GM12878 (cell line): Measurements from ENCODE around the gene TOM1L2. TPM values are rescaled to one million over a fixed set of nuclear protein-coding genes. Genes with fewer than 3 reads are reported as not detected.

Source experiments
- ATAC-seq: fragments of 200-7000 bp; cut with Tn5 transposase; 3 replicates; pipeline ENCODE4 v1.9.1; 2020; ENCODE audit warnings: mild to moderate bottlenecking, moderate library complexity
- BruUV-seq: library from RNA; stranded (reverse); fragments of 400-500 nt; replicated peaks from 2 replicates; lab custom pipeline; 2021; lab: Mats Ljungman, UMichigan
- CTCF ChIA-PET: fragments of 300-600 bp; sonication (Branson Sonifier 250); formaldehyde crosslinking; extraction: SDS; loops from one replicate; lab custom pipeline; 2021; ENCODE audit warnings: inconsistent platforms; lab: Yijun Ruan, JAX
- POLR2A ChIA-PET: fragments of 350-600 bp; formaldehyde crosslinking; extraction: SDS; loops from one replicate; lab custom pipeline; 2021; ENCODE audit warnings: inconsistent platforms; lab: Charles Lee
- RAD21 ChIA-PET: fragments of 300-600 bp; sonication (Branson Sonifier 250); formaldehyde crosslinking; loops from one replicate; lab custom pipeline; 2023; ENCODE audit warnings: antibody characterized with exemption; ENCODE audit not compliant: unreplicated experiment; lab: Charles Lee
- SMC1A ChIA-PET: fragments of 300-600 bp; sonication (Branson Sonifier 250); formaldehyde crosslinking; loops from one replicate; lab custom pipeline; 2023; ENCODE audit not compliant: unreplicated experiment, uncharacterized antibody; lab: Charles Lee
- DNase-seq: peaks from one replicate; pipeline ENCODE4 v3.0.0-alpha.2; 2011; ENCODE audit warnings: low read depth, low spot score
- FAIRE-seq: peaks from 3 replicates; lab custom pipeline; 2011; peaks lifted over from hg19 to GRCh38; lab: Jason Lieb, UNC
- H2AFZ ChIP-seq: 2 replicates; pipeline ENCODE4 v1.6.0; 2011; ENCODE audit warnings: low read depth, low read length, control low read depth; ENCODE audit not compliant: control insufficient read depth
- H3K27ac ChIP-seq: 2 replicates; pipeline ENCODE4 v1.5.1; 2011; ENCODE audit warnings: control low read depth; ENCODE audit not compliant: control insufficient read depth, insufficient read depth
- H3K27me3 ChIP-seq, 2 experiments: replicated peaks in 1 of 2; 2 replicates each; pipeline versions ENCODE4 v1.6.0 to v1.6.1; 2011; ENCODE audit warnings: low read length in 1 of 2; ENCODE audit not compliant: control insufficient read depth in 2 of 2, insufficient read depth in 2 of 2
- H3K36me3 ChIP-seq, 2 experiments: 2 replicates each; pipeline ENCODE4 v1.5.1; 2011; ENCODE audit warnings: low read length in 1 of 2; ENCODE audit not compliant: control insufficient read depth in 2 of 2, insufficient read depth in 2 of 2
- H3K4me1 ChIP-seq: 2 replicates; pipeline ENCODE4 v1.6.1; 2011; ENCODE audit warnings: mild to moderate bottlenecking, low read length, moderate library complexity, mixed read lengths; ENCODE audit not compliant: control insufficient read depth, insufficient read depth
- H3K4me2 ChIP-seq: 2 replicates; pipeline ENCODE4 v1.6.0; 2011; ENCODE audit warnings: control low read depth; ENCODE audit not compliant: control insufficient read depth, insufficient read depth
- H3K4me3 ChIP-seq: fragments of 200-600 bp; sonication (generic); 2 replicates; pipeline ENCODE4 v1.5.1; 2016
- H3K79me2 ChIP-seq: 2 replicates; pipeline ENCODE4 v1.6.0; 2011; ENCODE audit warnings: low read length; ENCODE audit not compliant: control insufficient read depth, insufficient read depth
- H3K9ac ChIP-seq: 2 replicates; pipeline ENCODE4 v1.8.0; 2011; ENCODE audit warnings: low read length, control low read depth, mixed read lengths; ENCODE audit not compliant: control insufficient read depth, insufficient read depth
- H3K9me3 ChIP-seq: replicated peaks from 3 replicates; pipeline ENCODE4 v1.5.1; 2011; ENCODE audit warnings: mild to moderate bottlenecking, low read length; ENCODE audit not compliant: control insufficient read depth, insufficient read depth
- H4K20me1 ChIP-seq: 2 replicates; pipeline ENCODE4 v1.6.0; 2011; ENCODE audit not compliant: control insufficient read depth, insufficient read depth
- BMI1 ChIP-seq: fragments of 450-650 bp; IDR thresholded peaks from 2 replicates; pipeline ENCODE4 v1.6.1; 2016; ENCODE audit warnings: mild to moderate bottlenecking, moderate library complexity, borderline replicate concordance
- CBX3 ChIP-seq: fragments of 200-600 bp; sonication (generic); IDR thresholded peaks from 2 replicates; pipeline ENCODE4 v1.6.1; 2016; ENCODE audit warnings: low read depth, borderline replicate concordance
- CEBPB ChIP-seq, 2 experiments: fragments of 150-350 bp in 1 of 2; IDR thresholded peaks; 2 replicates each; pipeline ENCODE4 v1.6.1; 2012 to 2014; ENCODE audit warnings: low read depth in 2 of 2, low read length in 2 of 2, borderline replicate concordance in 1 of 2, inconsistent platforms in 1 of 2
- EED ChIP-seq: sonication (generic); IDR thresholded peaks from 2 replicates; pipeline ENCODE4 v1.6.1; 2016; ENCODE audit warnings: antibody characterized with exemption, low read depth
- IKZF1 ChIP-seq: fragments of 450-650 bp; conservative IDR thresholded peaks from 2 replicates; pipeline ENCODE4 v1.6.1; 2017; ENCODE audit warnings: antibody characterized with exemption, mild to moderate bottlenecking
- NFYA ChIP-seq: IDR thresholded peaks from 2 replicates; pipeline ENCODE4 v1.6.1; 2011; ENCODE audit warnings: low read depth, mild to moderate bottlenecking, low read length, improper control_type of control experiment, borderline replicate concordance
- NKRF ChIP-seq: fragments of 450-650 bp; conservative IDR thresholded peaks from 2 replicates; pipeline ENCODE4 v1.6.1; 2017; ENCODE audit warnings: mild to moderate bottlenecking, moderate library complexity
- NR2C2 ChIP-seq: IDR thresholded peaks from 2 replicates; pipeline ENCODE4 v1.6.1; 2011; ENCODE audit warnings: borderline replicate concordance, low read depth; ENCODE audit not compliant: control insufficient read depth, insufficient read length
- NR2F1 ChIP-seq: fragments of 450-650 bp; conservative IDR thresholded peaks from 2 replicates; pipeline ENCODE4 v1.6.1; 2017; ENCODE audit warnings: mild to moderate bottlenecking
- NRF1 ChIP-seq: conservative IDR thresholded peaks from 2 replicates; pipeline ENCODE4 v1.6.1; 2011; ENCODE audit warnings: mild to moderate bottlenecking, low read depth, low read length, improper control_type of control experiment
- RFX5 ChIP-seq: IDR thresholded peaks from 2 replicates; pipeline ENCODE4 v1.6.1; 2011; ENCODE audit warnings: low read depth, low read length, improper control_type of control experiment
- YBX1 ChIP-seq: fragments of 450-650 bp; IDR thresholded peaks from 2 replicates; pipeline ENCODE4 v1.6.1; 2016; ENCODE audit warnings: antibody characterized with exemption
- YY1 ChIP-seq: IDR thresholded peaks from 2 replicates; pipeline ENCODE4 v1.6.1; 2011; ENCODE audit warnings: low read depth, mild to moderate bottlenecking, low read length
- ZNF217 ChIP-seq: fragments of 450-650 bp; IDR thresholded peaks from 2 replicates; pipeline ENCODE4 v1.6.1; 2017; ENCODE audit warnings: antibody characterized with exemption, mild to moderate bottlenecking
- WGBS: methylation state at CpG from one replicate; pipeline ENCODE4 v1.1.6; 2016; ENCODE audit warnings: low lambda C conversion rate; ENCODE audit not compliant: insufficient replicate concordance, insufficient coverage; ENCODE audit errors: missing lambda C conversion rate; 5-methylcytosine and 5-hydroxymethylcytosine counted together
- in situ Hi-C: fragments of 300-500 bp; cut with MboI; formaldehyde crosslinking; loops from 9 replicates; pipeline ENCODE4 v1.14.3; 2018; ENCODE audit warnings: mixed read lengths
- intact Hi-C: fragments of 100-400 bp; cut with micrococcal nuclease; formaldehyde crosslinking; loops from one replicate; pipeline ENCODE4 v1.14.2; 2022; ENCODE audit not compliant: unreplicated experiment
- polyA plus RNA-seq, 11 experiments: library from polyadenylated mRNA; depleted of rRNA in 4 of 11; unstranded in 6 of 11; stranded (reverse) in 5 of 11; fragments of >200 nt; fragmentation: Nextera tagmentation in 4 of 11; fragmentation: Illumina TruSeq in 1 of 11; extraction: Ambion mirVana in 4 of 11; extraction: Trizol in 1 of 11; gene quantifications; 1 replicate in 1 of 11; 2 replicates in 10 of 11; pipeline versions ENCODE4 v1.2.1 to v1.2.3, GENCODE V29; 2011 to 2016; ENCODE audit warnings: inconsistent platforms in 2 of 11, missing spikeins in 2 of 11, low read depth in 1 of 11
- total RNA-seq, 4 experiments: library from RNA; depleted of rRNA in 3 of 4; stranded (reverse); fragments of >200 nt in 3 of 4; fragmentation: Illumina TruSeq in 1 of 4; extraction: Trizol in 1 of 4; gene quantifications; 2 replicates each; pipeline versions ENCODE4 v1.2.1 to v1.2.3, GENCODE V29; 2013 to 2021
- TF ChIP-seq, protein P1 (sequence below): fragments of 450-650 bp; IDR thresholded peaks from 2 replicates; pipeline ENCODE4 v1.6.1; 2014; ENCODE audit warnings: mild to moderate bottlenecking

The TOM1L2 gene
- total and polyA plus RNA-seq, 10 of the 15 experiments (the other 5 are each of a cell fraction or from before 2014, with no cell fraction given): 0.19 to 19.2 (median 8.1) TPM

DNA sequence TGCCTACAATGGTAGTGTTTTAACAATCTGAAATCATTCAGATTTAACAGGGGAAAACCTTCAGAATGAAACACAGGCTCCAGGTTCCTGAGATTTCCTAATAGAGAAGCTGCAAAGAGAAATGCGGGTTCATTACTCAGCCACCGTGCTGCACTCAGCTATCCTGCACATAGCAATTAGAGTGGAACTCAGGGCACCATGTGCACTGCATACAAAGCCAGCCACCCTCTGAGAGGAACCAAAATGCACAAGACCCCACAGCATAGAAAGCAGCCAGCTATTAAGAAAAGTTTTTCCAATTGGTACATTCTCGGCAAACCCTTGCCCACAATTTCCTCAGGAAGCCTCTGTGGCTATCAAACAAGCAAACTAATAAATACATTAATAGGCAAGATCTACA, 37.4 kb downstream of the TOM1L2 start:
- Histone ChIP-seq H3K9ac (no peak overlapping the region), H3K27me3 (no peaks in the 10 kb centered on the region), H2AFZ (no peak overlapping the region), H3K4me1 (peaks cover 7% of the 10 kb centered on the region; the same call in 1 of the 2 replicates), H3K27ac (no peak overlapping the region), H3K4me3 (no peak overlapping the region), H3K79me2 (no peaks in the 10 kb centered on the region), H3K4me2 (no peak overlapping the region), H3K9me3 (no peaks in the 10 kb centered on the region), H4K20me1 (no peaks in the 10 kb centered on the region; the same call in 1 of the 2 replicates), H3K36me3 (no peaks in the 10 kb centered on the region)
- 96% methylated on average over 3 of the region's 3 CpGs for WGBS
- no TSS peak for BruUV-seq
- POLR2A ChIA-PET: interaction anchor here (1.2 to 1.5 kb wide), 3 partner anchors 9 to 23 kb away, joined by 3 to 6 read pairs (median 4); no protein-coding TSS in a partner anchor
- in situ Hi-C loops (no loop called here), intact Hi-C loops (loop anchor here (5.0 kb wide), 1 partner anchor 53 kb away; no protein-coding TSS in a partner anchor)
- no peak for DNase-seq
- ATAC-seq: no peak
- no peak for FAIRE-seq
- TF ChIP-seq YBX1 (no peak), EED (no peak), NR2C2 (no peak), YY1 (no peak), BMI1 (no peak)
- CTCF ChIA-PET: interaction anchor here (0.8 to 2.6 kb wide), 6 partner anchors 10 to 99 kb away, joined by 3 to 14 read pairs (median 4); no protein-coding TSS in a partner anchor
- RAD21 ChIA-PET: interaction anchor here (0.6 kb wide), 1 partner anchor 292 kb away, joined by 3 read pairs; no protein-coding TSS in a partner anchor
- SMC1A ChIA-PET: interaction anchor here (0.9 to 2.8 kb wide), 4 partner anchors 8 to 50 kb away, joined by 3 to 10 read pairs (median 3); no protein-coding TSS in a partner anchor

GRCh38 chr17:17934214-17934613, 38.0 kb downstream of the TOM1L2 start:
- Histone ChIP-seq H3K36me3 (no peaks in the 10 kb centered on the region), H2AFZ (no peak overlapping the region), H3K79me2 (no peaks in the 10 kb centered on the region), H3K27me3 (no peaks in the 10 kb centered on the region), H3K27ac (no peak overlapping the region), H3K9ac (no peak overlapping the region), H3K9me3 (no peaks in the 10 kb centered on the region), H3K4me2 (no peak overlapping the region), H4K20me1 (no peaks in the 10 kb centered on the region; the same call in 1 of the 2 replicates), H3K4me1 (peaks cover 7% of the 10 kb centered on the region; the same call in 1 of the 2 replicates), H3K4me3 (no peak overlapping the region)
- FAIRE-seq: no peak
- intact Hi-C loops (loop anchor here (5.0 kb wide), 1 partner anchor 52 kb away; no protein-coding TSS in a partner anchor), in situ Hi-C loops (no loop called here)
- ChIA-PET RAD21 (no interaction called here), POLR2A (interaction anchor here (1.2 to 1.5 kb wide), 3 partner anchors 10 to 24 kb away, joined by 3 to 6 read pairs (median 4); no protein-coding TSS in a partner anchor), SMC1A (interaction anchor here (0.9 to 2.8 kb wide), 3 partner anchors 8 to 51 kb away, joined by 3 to 10 read pairs (median 3); no protein-coding TSS in a partner anchor), CTCF (interaction anchor here (0.8 to 2.6 kb wide), 4 partner anchors 11 to 99 kb away, joined by 3 to 14 read pairs (median 4); no protein-coding TSS in a partner anchor)
- no TSS peak for BruUV-seq
- ATAC-seq: no peak
- DNase-seq: no peak
- 85% methylated on average over 2 of the region's 2 CpGs for WGBS
- TF ChIP-seq NRF1: no peak
- no peak for TF ChIP-seq NR2F1
- no peak for TF ChIP-seq YY1
- TF ChIP-seq, protein P1, sequence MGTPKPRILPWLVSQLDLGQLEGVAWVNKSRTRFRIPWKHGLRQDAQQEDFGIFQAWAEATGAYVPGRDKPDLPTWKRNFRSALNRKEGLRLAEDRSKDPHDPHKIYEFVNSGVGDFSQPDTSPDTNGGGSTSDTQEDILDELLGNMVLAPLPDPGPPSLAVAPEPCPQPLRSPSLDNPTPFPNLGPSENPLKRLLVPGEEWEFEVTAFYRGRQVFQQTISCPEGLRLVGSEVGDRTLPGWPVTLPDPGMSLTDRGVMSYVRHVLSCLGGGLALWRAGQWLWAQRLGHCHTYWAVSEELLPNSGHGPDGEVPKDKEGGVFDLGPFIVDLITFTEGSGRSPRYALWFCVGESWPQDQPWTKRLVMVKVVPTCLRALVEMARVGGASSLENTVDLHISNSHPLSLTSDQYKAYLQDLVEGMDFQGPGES: no peak
- no peak for TF ChIP-seq NKRF
- TF ChIP-seq ZNF217: no peak
- TF ChIP-seq CEBPB (IDR thresholded peaks at IDR 0.05; ENCODE audit: borderline replicate concordance in 1 of 2, low read depth in 2 of 2, low read length in 2 of 2): no peak
- TF ChIP-seq CBX3: no peak
- TF ChIP-seq IKZF1: no peak
- no peak for TF ChIP-seq NFYA
- TF ChIP-seq RFX5: no peak
